Hematopoietic multipotent progenitor cell (in vitro differentiated cells): Measurements from ENCODE around the gene C9orf50. TPM values are rescaled to one million over a fixed set of nuclear protein-coding genes. Genes with fewer than 3 reads are reported as not detected.
"Not testable (repeated sequence)": the region's sequence is repeated elsewhere in the genome, so short reads cannot be mapped to it uniquely, and the experiment has no call there.

Experiments used
- DNase-seq, 3 donors: peaks; one replicate each; pipeline ENCODE4 v3.0.0-alpha.2; 2011 to 2015; ENCODE audit warnings: low read depth in 2 of 3, low spot score in 2 of 3
- total RNA-seq: library from RNA; depleted of rRNA; stranded (reverse); fragments of >200 nt; gene quantifications from one replicate; pipeline ENCODE4 v1.2.3, GENCODE V29; 2012

C9orf50 gene
- total RNA-seq, 1 donor: not detected

DNA sequence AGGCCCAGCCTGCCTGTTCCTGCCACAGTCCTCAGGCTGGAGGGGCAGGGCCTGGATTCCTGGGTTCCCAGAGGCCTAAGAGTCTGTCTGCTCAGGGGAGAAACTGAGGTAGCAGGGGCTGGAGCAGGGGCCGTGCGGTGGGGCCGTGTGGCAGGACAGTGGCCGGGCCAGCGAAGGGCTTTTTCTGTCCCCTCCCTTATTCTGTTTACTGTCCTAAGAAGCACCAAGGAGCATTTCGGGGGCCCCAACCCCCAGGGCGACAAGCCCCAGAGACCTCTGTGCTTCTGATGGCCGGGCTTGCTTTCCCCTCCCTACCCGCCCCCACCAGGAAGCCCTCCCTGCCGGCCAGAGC, 27.8 kb upstream of the C9orf50 start:
- DNase-seq: no peak

DNA sequence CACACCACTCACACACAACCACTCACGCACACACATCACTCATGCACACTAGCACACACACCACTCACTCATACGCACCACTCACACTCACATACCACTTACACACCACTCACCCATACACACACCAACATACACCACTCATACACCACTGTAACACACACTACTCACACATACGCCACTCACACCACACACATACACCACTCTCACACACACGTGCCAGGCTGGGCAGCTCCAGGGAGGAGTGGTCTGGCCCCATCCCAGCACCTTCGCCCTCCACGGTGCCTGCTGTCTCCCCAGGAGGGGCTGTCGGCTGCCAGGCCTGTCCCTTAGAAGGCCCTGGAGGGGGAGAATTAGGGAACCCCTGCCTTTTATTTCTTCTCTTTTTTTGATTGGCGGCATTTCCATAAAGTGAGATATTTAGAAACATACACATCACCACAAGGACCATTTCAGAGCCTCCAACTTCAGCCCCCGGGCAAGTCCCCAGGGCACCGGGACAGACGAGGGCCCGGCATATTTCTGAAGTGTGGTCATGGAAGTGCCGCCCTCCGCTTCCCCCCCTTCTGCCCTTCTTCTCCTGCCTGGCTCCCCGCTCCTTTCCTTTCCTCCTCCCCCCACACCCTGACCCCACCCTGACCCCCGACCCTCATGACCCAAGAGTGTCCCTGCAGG, 27.3 kb upstream of the C9orf50 start:
- no peak for DNase-seq

DNA sequence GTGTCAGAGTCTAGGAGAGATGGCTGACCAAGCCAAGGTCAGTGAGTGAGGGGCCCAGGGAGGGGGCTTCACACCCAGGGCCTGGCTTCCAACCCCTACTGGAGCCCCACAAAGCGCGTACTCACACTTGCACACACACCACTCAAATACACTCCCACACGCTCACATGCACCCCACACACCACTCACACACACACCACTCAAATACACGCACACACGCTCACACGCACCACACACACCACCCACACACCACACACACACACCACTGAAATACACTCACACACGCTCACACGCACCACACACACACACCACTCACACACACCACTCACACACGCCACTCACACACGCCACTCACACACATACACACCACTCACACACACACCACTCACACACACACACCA, 26.7 kb upstream of the C9orf50 start:
- DNase-seq: no peak

DNA sequence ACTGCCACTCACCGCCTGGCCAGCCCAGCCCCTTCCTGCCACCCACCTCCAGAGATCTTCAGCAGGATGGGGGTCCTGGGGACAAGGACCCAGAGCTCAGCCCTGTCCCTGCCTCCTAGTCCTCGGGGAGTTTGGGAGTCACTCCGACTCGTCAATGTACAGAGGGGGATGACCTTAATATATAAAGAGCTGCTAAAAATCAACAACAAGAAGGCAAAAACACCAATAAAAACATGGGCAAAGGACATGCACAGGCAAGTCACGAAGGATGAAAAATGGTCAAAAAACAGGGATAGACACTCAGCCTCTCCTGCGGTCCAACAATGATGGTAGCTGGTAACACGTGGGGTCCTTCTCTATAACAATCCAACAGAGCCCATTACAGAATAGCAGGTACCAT, 25.8 kb upstream of the C9orf50 start:
- no peak for DNase-seq

DNA sequence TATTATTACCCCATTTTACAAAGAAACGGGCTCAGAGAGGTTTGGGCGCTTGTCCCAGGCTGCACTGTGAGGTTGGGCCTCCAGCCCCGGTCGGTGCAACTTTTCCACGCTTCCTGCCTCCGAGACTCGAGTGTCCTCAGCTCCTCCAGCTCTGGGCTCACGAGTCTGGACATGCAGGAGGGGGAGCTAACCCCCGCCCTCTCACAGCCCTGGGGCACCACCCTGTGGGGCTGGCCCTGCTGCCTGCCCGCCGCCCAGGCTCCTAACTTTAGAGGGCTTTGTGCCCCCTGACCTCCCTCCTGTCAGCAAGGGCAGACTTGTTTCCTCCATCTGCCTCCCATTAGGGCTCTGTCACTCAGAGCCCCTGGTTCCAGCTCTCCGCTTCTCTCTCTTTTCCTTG, 25.4 kb upstream of the C9orf50 start:
- DNase-seq: no peak

DNA sequence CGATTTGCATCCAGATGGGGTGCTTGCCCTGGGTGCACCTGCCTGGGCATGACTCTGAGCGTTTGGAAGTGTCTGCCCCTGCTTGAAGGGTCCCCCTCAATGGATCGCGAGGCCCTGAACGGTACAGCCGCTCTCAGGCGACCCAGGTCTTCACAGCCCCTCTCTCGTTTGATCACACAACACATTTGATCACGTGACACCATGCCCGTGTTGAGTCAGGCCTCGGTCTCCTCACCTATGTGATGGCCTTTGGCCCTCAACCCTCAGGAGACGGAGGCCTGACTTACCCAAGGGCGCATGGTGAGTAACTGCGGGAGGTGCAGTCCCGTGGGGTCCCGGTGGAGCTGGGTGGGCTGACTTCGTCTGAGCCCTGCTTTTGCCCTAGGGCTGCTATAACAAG, 24.0 kb upstream of the C9orf50 start:
- no peak for DNase-seq

DNA sequence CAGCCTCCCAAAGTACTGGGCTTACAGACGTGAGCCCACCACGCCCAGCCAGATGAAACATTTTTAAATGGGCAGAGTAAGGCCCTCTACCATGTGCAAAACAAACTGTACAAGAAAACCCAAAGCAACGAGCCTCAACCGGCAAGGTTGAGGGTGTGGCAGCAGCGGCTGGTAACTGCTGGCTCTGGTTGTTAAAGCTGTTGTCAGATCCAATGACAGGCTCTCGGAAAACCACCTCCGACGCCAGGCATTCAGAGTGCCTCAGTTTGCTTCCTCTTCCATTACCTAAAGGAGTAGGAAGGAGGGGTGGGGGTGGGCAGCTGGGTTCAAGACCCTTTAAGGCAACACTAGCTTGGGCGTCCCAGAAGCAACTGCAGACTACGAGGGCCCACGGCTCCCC, 23.5 kb upstream of the C9orf50 start:
- no peak for DNase-seq

DNA sequence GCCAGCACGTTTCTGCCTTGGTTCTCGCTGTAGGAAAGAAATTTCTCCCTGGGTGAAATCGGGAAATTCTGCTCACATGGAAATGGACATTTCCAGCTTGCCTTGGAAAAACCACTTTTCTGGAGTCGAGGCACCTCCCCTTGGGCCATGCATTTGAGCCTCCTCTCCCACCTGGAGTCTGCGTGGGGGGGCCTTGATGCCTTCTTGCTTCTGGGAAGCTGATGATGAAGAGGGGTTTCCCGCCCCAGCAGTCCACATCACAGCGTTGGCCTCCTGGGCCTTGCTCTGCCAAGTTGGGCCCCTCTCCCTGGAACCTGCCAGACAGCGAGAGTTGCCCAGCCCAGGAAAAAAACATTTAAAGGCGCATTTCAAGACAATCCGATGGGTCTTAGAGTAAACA, 22.8 kb upstream of the C9orf50 start:
- DNase-seq: no peak

DNA sequence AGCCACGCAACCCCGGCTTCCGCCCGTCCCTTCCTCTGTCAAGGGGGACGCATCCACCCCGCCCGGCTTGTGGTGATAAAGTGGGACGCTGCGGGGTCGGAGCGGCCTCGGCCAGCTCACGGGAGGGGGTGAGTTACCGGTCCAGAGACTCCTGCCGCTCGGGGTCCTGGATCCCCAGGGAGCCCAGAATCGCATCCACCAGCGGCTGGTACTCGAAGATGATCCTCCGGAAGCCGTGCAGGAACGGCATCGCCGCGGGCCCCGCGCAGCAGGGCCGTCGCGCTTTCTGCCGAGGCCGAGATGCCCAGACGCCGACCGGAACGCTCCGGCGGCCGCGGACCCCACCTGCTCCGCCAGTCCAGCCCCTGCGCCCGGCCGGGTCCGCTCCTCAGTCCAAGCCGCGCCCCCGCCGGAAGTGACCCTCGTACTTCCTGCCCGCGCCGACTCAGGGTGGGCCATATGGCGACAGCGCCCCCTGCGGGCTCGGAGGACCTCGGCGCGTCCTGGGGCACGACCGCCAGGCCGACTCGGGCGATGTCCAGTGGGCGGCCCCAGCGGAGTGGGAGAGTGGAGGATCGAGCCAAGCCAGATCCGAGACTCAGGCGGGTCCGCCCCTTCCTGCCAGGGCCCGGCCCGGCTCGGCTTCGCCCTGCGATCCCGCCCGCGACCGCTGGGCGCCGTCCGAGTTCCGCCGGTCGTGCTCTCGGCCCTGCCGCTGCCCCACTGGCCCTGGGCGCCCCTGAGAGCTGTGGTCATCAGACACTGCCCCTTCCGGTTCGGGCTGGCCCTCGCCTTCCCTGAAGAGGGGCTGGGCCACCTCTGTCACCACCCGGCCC, 21.1 kb upstream of the C9orf50 start, which contains the start of gene ASB6:
Gene ASB6, minus strand, starts transcription at position 402 of the 836 bp plus-strand sequence. Its CDS starts 152 bp downstream, at position 250.
- peak; percentile 88 to 97 (median 97) for DNase-seq

DNA sequence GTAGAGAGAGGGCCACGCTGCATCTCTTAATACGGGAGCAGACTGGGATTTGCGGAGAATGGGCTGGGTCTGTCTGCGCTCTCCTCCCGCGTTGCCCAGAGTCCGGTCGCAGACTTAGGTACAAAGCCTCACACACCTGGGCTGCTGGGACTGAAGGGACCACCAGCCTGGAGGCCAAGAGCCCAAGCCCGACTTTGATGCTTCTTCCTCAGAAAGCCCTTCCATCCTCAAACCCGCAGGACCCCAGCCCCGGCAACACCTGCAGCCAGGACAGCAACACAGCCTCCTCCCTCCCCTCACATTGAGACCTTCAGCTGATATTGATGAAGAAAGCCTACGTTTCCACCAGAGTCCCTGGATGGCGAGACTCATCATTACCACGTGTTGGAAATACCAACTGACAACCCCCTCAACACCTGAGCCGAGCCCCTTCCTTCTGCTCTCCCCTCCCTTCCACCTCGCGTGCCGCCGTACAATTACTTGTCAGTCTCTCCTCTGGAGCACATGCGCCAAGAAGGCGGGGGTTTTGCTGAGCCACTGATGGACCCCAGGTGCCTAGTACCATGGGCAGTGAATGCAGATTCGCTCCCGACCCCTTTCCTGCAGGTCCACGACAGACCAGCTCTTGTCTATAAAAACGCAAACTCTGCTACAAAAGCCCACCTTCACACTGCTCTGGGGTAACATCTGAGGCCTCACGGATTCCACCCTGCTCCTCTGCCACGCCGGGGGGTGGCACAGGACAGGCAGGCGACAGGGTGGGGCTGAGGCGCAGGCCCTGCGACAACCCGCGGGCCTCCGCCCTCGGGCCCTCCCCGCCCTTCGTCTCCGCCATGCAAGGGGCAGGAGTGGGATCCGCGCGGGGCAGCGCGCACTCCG, 20.2 kb upstream of the C9orf50 start:
- no peak for DNase-seq

DNA sequence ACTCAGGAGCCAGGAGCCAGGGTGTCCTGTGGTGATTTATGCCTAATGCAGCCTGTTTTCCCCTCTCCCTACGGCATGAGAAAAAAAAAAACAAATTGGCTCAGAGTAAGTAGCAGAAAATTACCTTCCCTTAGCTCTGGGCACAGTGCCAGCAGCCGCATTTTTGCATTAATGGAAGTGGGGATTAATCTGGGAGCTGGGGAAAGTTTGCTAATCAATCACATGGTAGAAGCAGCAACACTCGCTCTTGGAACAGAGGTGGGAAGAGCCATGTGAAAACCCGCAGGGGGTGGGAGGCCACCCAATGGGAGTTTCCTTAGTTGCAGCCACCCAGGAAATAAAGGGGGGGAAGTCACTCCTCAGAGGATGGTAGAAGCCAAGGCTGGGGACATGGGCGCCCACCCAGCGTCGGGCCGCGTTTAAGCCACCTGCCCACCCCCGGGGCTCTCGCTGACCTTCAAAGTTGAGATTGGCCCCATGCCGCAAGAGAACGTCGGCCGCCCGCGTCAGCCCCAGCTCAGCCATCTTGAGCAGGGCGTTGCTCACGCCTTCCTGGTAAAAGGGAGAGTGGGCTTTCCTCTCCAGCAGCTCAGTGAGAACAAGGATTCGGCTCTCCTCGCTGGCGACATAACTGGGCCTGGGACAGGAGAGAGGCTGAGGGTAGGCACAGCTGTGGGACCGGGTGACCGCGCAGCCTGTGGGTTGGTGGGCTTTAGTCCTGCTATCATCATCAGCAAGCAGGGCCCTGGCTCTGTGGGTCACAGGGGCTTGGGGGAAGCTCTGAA, 19.4 kb upstream of the C9orf50 start:
- no peak for DNase-seq

DNA sequence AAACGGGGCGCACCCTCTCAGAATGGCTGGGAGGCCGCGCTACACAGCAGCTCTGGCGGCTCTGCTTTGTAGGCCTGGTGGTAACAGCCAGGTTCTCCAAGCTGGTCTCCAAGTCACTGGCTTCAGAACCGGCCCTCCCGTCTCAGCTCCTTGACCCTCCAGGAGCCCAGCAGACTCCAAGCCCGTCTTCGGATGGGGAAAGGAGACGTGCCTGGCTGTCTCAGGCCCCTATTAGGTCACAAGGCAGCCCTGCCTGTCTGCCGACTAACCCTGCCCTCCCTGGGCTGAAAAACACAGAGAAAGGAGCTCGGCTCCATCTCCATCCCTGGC, 18.8 kb upstream of the C9orf50 start:
- no peak for DNase-seq

DNA sequence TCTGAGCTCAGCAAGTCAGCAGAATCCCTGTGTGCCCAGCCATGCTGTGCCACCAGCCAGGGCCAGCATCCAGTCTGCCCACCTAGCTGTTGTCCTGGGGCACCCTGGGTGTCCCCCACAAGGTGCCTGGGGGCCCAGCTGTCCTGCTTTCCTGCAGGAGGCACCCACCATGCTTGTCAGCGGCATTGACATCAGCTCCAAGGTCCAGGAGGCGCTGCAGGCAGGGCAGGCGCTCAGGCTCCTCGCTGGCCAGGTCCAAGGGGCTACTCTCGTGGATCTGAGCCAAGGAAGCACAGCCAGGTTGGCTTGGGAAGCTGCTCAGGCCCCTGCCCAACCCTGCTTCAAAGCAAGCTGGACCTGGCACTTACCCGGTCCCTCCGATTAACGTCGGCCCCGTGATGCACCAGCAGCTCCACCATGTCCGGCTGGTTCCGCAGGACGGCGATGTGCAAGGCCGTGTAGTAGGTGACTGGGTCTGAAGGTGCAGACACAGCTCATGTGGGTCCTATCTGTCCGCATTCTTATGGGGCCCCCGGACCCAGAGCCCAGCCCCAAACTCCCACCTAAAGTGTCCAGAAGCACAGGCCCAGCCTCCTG, 18.2 kb upstream of the C9orf50 start:
- DNase-seq: no peak

DNA sequence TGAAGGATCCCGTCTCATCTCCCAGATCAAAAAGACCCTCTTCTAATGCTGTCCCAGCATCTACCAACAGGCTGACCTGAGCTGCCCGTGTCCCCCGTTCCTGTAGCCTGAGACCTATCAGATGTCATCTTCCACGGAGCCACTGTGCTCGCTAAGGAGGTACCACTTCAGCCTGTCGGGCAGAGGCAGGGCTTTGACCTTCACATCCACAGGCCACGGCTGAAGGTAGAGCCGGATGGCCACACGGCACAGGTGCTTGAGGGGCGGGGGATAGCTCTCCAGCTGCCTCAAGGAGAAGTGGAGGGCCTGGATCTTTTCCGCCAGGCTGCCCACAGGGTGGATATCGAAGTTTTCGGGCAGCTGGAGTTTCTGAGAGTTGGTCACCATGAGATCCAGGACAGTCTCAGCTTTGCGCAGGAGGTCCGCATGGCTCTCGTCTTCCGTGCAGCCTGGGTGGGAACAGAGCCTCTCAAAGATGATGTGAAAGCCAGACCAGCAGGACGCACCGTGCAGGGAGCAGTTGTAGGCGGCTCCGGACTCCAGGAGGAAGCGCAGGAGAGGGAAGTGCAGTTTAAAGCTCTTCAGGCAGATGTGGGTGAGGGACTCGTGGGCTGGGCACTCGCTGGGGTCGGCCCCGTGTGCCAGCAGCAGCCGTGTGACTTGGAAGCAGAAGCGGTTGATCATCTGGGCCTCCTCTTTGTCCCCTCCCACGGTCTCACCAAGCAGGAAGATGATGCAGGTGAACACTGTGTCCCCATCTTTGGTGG, 17.0 kb upstream of the C9orf50 start:
- DNase-seq: no peak

DNA sequence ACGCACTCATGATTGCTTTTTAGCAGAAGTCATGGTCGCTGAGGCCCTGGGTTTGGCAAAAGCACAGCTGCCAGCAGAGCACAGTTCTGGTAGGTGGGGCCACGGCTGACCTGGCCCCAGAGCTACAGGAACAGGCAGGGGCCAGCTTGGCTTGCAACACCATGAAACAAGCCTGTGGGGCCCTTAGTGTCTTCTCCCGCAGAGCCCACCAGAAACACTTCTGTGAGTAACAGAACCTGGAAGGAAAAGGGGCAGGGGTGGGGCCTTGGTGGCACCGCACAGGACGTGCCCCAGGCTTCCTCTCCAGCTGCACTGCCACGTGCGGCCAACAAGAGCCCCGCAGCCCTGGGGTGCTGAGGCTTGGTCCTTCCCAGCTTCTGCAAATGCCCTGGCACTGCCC, 16.2 kb upstream of the C9orf50 start:
- DNase-seq: peak in 1 of 3 donors; percentile 63

DNA sequence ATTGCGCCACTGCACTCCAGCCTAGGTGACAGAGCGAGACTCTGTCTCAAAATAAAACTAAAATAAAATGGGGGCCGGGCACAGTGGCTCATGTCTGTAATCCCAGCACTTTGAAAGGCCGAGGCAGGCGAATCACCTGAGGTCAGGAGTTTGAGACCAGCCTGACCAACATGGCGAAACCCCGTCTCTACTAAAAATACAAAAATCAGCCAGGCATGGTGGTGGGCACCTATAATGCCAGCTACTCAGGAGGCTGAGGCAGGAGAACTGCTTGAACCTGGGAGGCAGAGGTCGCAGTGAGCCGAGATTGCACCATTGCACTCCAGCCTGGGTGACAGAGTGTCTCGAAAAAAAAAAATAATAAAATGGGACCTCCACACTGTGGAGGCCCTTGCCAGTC, 15.4 kb upstream of the C9orf50 start:
- DNase-seq: not testable (repeated sequence)

DNA sequence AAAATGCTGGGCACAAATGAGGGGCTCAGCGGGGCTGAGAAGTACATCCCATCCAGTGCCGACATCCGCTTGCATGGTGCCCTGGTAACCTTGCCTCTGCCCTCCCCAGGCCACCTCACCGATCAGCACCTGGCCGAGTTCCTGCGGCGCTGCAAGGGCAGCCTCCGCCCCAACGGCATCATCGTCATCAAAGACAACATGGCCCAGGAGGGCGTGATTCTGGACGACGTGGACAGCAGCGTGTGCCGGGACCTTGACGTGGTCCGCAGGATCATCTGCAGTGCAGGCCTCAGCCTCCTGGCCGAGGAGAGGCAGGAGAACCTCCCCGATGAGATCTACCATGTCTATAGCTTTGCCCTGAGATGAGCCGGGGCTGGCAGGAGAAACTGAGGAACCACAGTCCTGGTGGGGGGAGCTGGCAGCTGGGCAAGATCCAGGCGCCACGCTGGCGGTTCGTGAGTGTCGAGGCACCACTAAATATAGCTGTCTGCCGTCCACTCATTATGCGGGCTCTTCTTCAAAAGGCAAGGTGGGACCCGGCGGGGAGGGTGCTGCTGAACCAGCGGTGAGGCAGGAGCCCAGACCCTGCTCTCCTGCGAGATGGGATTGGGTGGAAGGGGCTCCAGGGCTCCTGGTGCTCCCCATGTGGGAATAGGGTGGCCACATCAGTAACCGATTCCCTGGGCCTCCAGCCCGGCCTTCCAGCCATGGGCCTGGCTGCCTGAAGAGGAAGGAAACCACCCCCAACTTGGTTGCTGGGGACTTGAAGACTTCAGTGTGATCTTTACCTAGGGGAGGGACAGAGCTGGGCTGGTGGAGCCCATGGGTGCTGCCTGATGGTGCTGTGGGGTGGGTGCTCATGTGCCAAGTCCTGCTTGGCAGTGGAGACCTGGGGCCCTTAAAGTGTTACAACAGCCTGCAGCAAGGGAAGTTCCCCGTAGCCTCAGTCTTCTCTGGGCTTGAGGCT, 14.5 kb upstream of the C9orf50 start:
- no peak for DNase-seq

DNA sequence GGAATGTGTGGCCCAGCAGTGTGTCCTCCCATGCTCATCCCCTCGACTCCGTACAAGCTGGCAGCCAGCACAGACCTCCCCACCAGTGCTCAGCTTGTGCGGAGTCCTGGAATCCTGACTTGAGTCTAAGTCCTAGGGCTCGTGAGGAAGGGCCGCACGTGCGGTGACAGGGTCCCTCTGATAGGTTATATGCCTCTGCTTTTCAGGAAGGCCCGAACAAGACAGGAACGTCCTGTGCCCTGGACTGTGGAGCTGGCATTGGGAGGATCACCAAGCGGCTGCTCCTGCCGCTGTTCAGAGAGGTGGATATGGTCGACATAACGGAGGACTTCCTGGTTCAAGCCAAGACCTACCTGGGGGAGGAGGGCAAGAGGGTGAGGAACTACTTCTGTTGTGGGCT, 12.9 kb upstream of the C9orf50 start:
- no peak for DNase-seq
